Measurements from ENCODE around the gene KISS1. TPM values are rescaled to one million over a fixed set of nuclear protein-coding genes. Genes with fewer than 3 reads are reported as not detected.

The KISS1 gene
- total and polyA plus RNA-seq, 2 donors from 2014 or later, result 0.50 to 25.2 TPM

DNA sequence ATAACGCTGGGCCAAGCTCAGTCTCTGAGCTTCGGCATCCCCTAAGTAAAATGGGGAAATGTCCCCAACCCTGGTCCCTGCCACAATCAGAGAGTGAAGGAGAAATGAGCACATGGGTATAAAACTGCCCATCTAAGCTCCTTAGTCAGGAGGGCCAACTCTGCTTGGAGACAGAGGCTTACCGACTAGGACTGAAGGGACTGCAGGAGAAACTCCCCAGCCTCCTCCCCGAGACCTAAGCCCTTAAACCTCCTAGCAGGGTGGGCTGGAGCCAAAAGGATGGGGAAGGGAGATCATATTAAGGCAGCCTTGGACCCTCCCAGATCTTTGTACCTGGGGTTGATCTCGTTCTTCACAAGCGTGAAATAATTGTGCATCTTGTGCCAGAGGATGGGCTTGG, 50.0 kb downstream of the KISS1 start:
- no peak for FAIRE-seq
- TF ChIP-seq, protein P1, sequence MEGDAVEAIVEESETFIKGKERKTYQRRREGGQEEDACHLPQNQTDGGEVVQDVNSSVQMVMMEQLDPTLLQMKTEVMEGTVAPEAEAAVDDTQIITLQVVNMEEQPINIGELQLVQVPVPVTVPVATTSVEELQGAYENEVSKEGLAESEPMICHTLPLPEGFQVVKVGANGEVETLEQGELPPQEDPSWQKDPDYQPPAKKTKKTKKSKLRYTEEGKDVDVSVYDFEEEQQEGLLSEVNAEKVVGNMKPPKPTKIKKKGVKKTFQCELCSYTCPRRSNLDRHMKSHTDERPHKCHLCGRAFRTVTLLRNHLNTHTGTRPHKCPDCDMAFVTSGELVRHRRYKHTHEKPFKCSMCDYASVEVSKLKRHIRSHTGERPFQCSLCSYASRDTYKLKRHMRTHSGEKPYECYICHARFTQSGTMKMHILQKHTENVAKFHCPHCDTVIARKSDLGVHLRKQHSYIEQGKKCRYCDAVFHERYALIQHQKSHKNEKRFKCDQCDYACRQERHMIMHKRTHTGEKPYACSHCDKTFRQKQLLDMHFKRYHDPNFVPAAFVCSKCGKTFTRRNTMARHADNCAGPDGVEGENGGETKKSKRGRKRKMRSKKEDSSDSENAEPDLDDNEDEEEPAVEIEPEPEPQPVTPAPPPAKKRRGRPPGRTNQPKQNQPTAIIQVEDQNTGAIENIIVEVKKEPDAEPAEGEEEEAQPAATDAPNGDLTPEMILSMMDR (IDR thresholded peaks at IDR 0.05; ENCODE audit: borderline replicate concordance, extremely low read depth, insufficient read depth), result no peak
- peaks cover 0 to 19% (median 6%) of the 10 kb centered on the region in 3 donors for H3K4me1 ChIP-seq (ENCODE audit: control insufficient read depth in 2 of 3, insufficient read depth in 2 of 3, low read depth in 1 of 3, low read length in 3 of 3)
- peak overlapping the region in 2 of 3 donors; percentile 30 to 44 for H3K4me3 ChIP-seq (ENCODE audit: low read length in 3 of 3)
- H3K9ac ChIP-seq (ENCODE audit: low read length in 3 of 3), result no peak overlapping the region
- peak overlapping the region; percentile 28 to 38 for H3K27ac ChIP-seq (ENCODE audit: low read depth in 2 of 2, low read length in 2 of 2)
- no peaks in the 10 kb centered on the region for H3K9me3 ChIP-seq (ENCODE audit: control insufficient read depth in 2 of 3, insufficient read depth in 1 of 3, low read length in 3 of 3)
- H3K27me3 ChIP-seq (ENCODE audit: control insufficient read depth, insufficient read depth, low read length), result no peaks in the 10 kb centered on the region
- intact Hi-C loops (cut with DNase I), result no loop called here
- H3K36me3 ChIP-seq (ENCODE audit: control insufficient read depth in 2 of 3, insufficient read depth in 3 of 3, low read length in 3 of 3), result peaks cover 0 to 23% (median 17%) of the 10 kb centered on the region in 3 donors
- DNase-seq, result no peak

DNA sequence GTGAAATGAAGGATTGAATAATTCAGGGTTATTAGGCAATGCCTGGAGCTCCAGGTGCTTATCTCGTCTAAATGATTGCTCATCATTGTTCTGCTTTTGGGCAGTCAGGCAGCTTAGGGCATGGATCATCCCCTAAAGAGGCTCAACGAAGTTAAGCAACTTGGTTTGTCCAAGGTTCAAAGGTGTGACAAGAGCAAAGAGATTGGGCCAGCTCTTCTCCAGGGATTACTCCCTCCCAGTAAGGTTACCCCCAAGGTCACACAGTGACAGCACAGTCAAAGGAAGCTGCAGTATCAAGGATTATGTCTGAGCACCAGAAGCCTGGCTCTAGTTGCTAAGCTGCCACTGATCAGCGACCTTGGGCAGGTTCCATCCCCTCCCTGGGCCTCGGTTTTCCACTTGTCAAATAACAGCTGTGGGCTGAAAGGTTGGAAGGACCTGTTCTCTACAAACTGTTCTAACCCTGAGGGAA, 51.2 kb downstream of the KISS1 start:
- TF ChIP-seq, protein P1 (IDR thresholded peaks at IDR 0.05; ENCODE audit: borderline replicate concordance, extremely low read depth, insufficient read depth), result no peak
- intact Hi-C loops (cut with DNase I), result no loop called here
- peaks cover 0 to 25% (median 18%) of the 10 kb centered on the region in 3 donors for H3K36me3 ChIP-seq (ENCODE audit: control insufficient read depth in 2 of 3, insufficient read depth in 3 of 3, low read length in 3 of 3)
- H3K27ac ChIP-seq (ENCODE audit: low read depth in 2 of 2, low read length in 2 of 2), result no peak overlapping the region
- H3K4me3 ChIP-seq (ENCODE audit: low read length in 3 of 3), result no peak overlapping the region
- FAIRE-seq, result no peak
- no peaks in the 10 kb centered on the region for H3K27me3 ChIP-seq (ENCODE audit: control insufficient read depth, insufficient read depth, low read length)
- no peak for DNase-seq
- H3K9me3 ChIP-seq (ENCODE audit: control insufficient read depth in 2 of 3, insufficient read depth in 1 of 3, low read length in 3 of 3), result no peaks in the 10 kb centered on the region
- H3K9ac ChIP-seq (ENCODE audit: low read length in 3 of 3), result no peak overlapping the region
- H3K4me1 ChIP-seq (ENCODE audit: control insufficient read depth in 2 of 3, insufficient read depth in 2 of 3, low read depth in 1 of 3, low read length in 3 of 3), result peaks cover 0 to 16% (median 6%) of the 10 kb centered on the region in 3 donors

DNA sequence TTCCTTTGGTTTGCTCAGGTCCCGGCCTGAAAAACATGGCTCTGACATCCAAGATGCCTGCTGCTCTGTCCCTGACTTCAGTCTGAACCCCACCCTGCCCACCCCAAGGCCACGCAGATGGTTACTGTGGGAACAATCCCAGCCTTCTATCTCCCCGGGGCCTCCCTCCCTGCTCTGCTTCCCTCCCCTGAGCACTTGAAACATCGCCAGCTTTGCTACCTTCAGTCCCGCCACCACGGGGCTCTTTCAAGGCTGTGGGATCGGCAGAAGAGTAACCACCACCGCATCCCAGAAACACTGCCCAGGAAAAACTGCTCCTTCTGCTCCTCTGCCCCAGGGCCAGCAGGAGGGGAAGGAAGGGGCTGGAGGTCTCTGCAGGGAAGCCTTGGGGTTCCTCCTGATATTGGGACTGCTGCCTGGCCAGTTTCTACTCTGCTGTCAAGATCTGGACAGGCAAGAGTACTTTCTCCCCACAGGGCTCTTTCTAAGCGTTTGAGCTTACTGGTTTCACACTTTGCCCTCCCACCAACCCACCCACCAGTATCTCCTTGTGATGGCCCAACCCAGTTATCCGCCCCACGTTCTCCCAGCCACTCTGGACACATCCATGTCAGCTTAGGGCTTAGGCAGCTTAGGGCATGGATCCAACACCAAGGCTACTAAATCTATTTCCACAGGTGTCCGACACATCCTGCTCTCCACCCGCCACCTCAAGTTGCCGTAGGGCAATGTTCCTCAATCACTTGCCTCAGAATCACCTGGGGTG, 52.8 kb downstream of the KISS1 start:
- FAIRE-seq (no peak), DNase-seq (no peak)
- Histone ChIP-seq H3K27ac (ENCODE audit: low read depth in 2 of 2, low read length in 2 of 2) (peak overlapping the region in 1 of 2 donors; percentile 16), H3K4me1 (ENCODE audit: control insufficient read depth in 2 of 3, insufficient read depth in 2 of 3, low read depth in 1 of 3, low read length in 3 of 3) (peaks cover 0 to 16% (median 6%) of the 10 kb centered on the region in 3 donors), H3K27me3 (ENCODE audit: control insufficient read depth, insufficient read depth, low read length) (no peaks in the 10 kb centered on the region), H3K4me3 (ENCODE audit: low read length in 3 of 3) (no peak overlapping the region), H3K9ac (ENCODE audit: low read length in 3 of 3) (no peak overlapping the region), H3K9me3 (ENCODE audit: control insufficient read depth in 2 of 3, insufficient read depth in 1 of 3, low read length in 3 of 3) (no peaks in the 10 kb centered on the region), H3K36me3 (ENCODE audit: control insufficient read depth in 2 of 3, insufficient read depth in 3 of 3, low read length in 3 of 3) (peaks cover 0 to 37% (median 32%) of the 10 kb centered on the region in 3 donors)
- intact Hi-C loops (cut with DNase I), result no loop called here
- TF ChIP-seq, protein P1 (IDR thresholded peaks at IDR 0.05; ENCODE audit: borderline replicate concordance, extremely low read depth, insufficient read depth), result no peak
